ENCODE results near the gene TANGO2. TPM values are rescaled to one million over a fixed set of nuclear protein-coding genes. Genes with fewer than 3 reads are reported as not detected.

Gene TANGO2
- total and polyA plus RNA-seq, 9 of the 15 experiments (the other 6 are each of a cell fraction or from before 2014, with no cell fraction given): 15.5 to 94.9 (median 70.1) TPM

GRCh38 chr22:20080445-20080775 lies 59.5 kb downstream of the TANGO2 start:
- peak overlapping the region; percentile 85 to 96 for H3K9ac ChIP-seq (ENCODE audit: insufficient read depth in 1 of 2, low read depth in 2 of 2, low read length in 2 of 2)
- no peak for FAIRE-seq
- peak; percentile 73 for ATAC-seq
- H2AFZ ChIP-seq (ENCODE audit: low read depth, low read length): peak overlapping the region; percentile 25
- peak overlapping the region; percentile 95 for H3K4me2 ChIP-seq (ENCODE audit: insufficient read depth, low read length)
- H4K20me1 ChIP-seq (replicated peaks; ENCODE audit: control insufficient read depth, insufficient read depth, low read length): peaks cover 33% of the 10 kb centered on the region
- H3K79me2 ChIP-seq (ENCODE audit: control insufficient read depth, insufficient read depth, low read length): peaks cover 55% of the 10 kb centered on the region
- H3K4me1 ChIP-seq (replicated peaks in 1 of 2; ENCODE audit: control insufficient read depth in 2 of 2, insufficient read depth in 2 of 2, low read length in 2 of 2): peaks cover 51 to 71% of the 10 kb centered on the region in 2 experiments
- ChIA-PET CTCF (ENCODE audit: low intra/inter-chr PET ratio) (interaction anchor here (0.8 kb wide), 1 partner anchor 19 kb away, joined by 4 read pairs; no protein-coding TSS in a partner anchor), POLR2A (interaction anchor here (0.7 to 10.4 kb wide), 18 partner anchors 9 to 307 kb away, joined by 3 to 145 read pairs (median 4); partner anchors contain the start of genes TANGO2 and TRMT2A)
- WGBS (ENCODE audit: insufficient coverage, low coverage, missing lambda C conversion rate): under 1% methylated on average over 34 of the region's 34 CpGs
- BruUV-seq (replicated peaks): no TSS peak
- peak; percentile 96 to 100 (median 99) for DNase-seq (ENCODE audit: extremely low read depth in 1 of 4, low spot score in 3 of 4)
- H3K9me3 ChIP-seq (replicated peaks; ENCODE audit: control insufficient read depth, insufficient read depth, low read depth, low read length): no peaks in the 10 kb centered on the region
- in situ Hi-C loops (cut with MboI) (no loop called here), intact Hi-C loops (cut with micrococcal nuclease) (loop anchor here (1.0 to 2.0 kb wide), 3 partner anchors 22 to 55 kb away; partner anchors contain the start of gene TRMT2A)
- H3K36me3 ChIP-seq (ENCODE audit: control insufficient read depth, insufficient read depth, low read length): peaks cover 39% of the 10 kb centered on the region
- H3K27me3 ChIP-seq (ENCODE audit: control insufficient read depth in 2 of 2, insufficient read depth in 2 of 2, low read length in 2 of 2): no peaks in the 10 kb centered on the region
- H3K9me1 ChIP-seq (ENCODE audit: control insufficient read depth, insufficient read depth, low read length): peaks cover 16% of the 10 kb centered on the region
- peak overlapping the region; percentile 78 for H3K27ac ChIP-seq (ENCODE audit: extremely low read depth, low read depth, low read length)
- peak overlapping the region; percentile 67 for H3K4me3 ChIP-seq
- no peak for TF ChIP-seq ZKSCAN1 (IDR thresholded peaks at IDR 0.05; ENCODE audit: low read depth, low read length)
- TF ChIP-seq ZNF384 (IDR thresholded peaks at IDR 0.05; ENCODE audit: low read depth, low read length): 0 out of 2 replicates have a peak, but pooled peaks have one; percentile 7
- TF ChIP-seq ZNF512 (tag; IDR thresholded peaks at IDR 0.05): no peak
- no peak for TF ChIP-seq ESRRA (IDR thresholded peaks at IDR 0.05; ENCODE audit: borderline replicate concordance, low read depth)
- TF ChIP-seq ZNF589 (CRISPR knock-in tag; IDR thresholded peaks at IDR 0.05; ENCODE audit: low read depth): no peak
- TF ChIP-seq YY1 (IDR thresholded peaks at IDR 0.05; ENCODE audit: borderline replicate concordance in 1 of 3, control insufficient read depth in 1 of 3, extremely low read depth in 1 of 3, insufficient read depth in 3 of 3, insufficient read length in 1 of 3, insufficient replicate concordance in 2 of 3, low read depth in 1 of 3, low read length in 2 of 3): peak in 2 of 3 experiments; percentile 75 to 98
- no peak for TF ChIP-seq TEAD1 (CRISPR knock-in tag; IDR thresholded peaks at IDR 0.05)
- no peak for TF ChIP-seq CUX1 (CRISPR knock-in tag; IDR thresholded peaks at IDR 0.05)
- TF ChIP-seq ZBED1 (IDR thresholded peaks at IDR 0.05): no peak
- no peak for TF ChIP-seq ZSCAN32 (CRISPR knock-in tag; IDR thresholded peaks at IDR 0.05)
- TF ChIP-seq TAF9B (IDR thresholded peaks at IDR 0.05; ENCODE audit: partially characterized antibody): no peak
- no peak for TF ChIP-seq FOXO4 (CRISPR knock-in tag; IDR thresholded peaks at IDR 0.05)
- TF ChIP-seq STAT5A (IDR thresholded peaks at IDR 0.05; ENCODE audit: borderline replicate concordance, low read length): no peak
- no peak for TF ChIP-seq NCOA1 (IDR thresholded peaks at IDR 0.05; ENCODE audit: low read depth)
- TF ChIP-seq KAT8 (IDR thresholded peaks at IDR 0.05; ENCODE audit: low read depth): no peak

Measured in K562 (cell line).